Measurements from ENCODE around the gene CEP63. TPM values are rescaled to one million over a fixed set of nuclear protein-coding genes. Genes with fewer than 3 reads are reported as not detected.

Gene CEP63
- total RNA-seq, 1 donor from 2014 or later: 24.6 TPM

- TF ChIP-seq CTCF (IDR thresholded peaks at IDR 0.05): no peak
- intact Hi-C loops (cut with micrococcal nuclease): no loop called here
- H3K36me3 Mint-ChIP-seq (ENCODE audit: low read depth): no peaks in the 10 kb centered on the region
- H3K4me1 Mint-ChIP-seq: no peaks in the 10 kb centered on the region
- ATAC-seq (ENCODE audit: low read depth): no peak
- POLR2A ChIA-PET: no interaction called here
- no peaks in the 10 kb centered on the region for H3K9me3 Mint-ChIP-seq
- H3K27me3 Mint-ChIP-seq: peaks cover 3% of the 10 kb centered on the region
- DNase-seq: no peak
- no peak overlapping the region for H3K4me3 Mint-ChIP-seq
- no peak overlapping the region for H3K27ac Mint-ChIP-seq
- CTCF ChIA-PET: no interaction called here
Observed at GRCh38 chr3:134608023-134608770, 122.3 kb downstream of the CEP63 start.

- Mint-ChIP-seq H3K27ac (no peak overlapping the region), H3K9me3 (no peaks in the 10 kb centered on the region), H3K4me1 (no peaks in the 10 kb centered on the region), H3K27me3 (peaks cover 3% of the 10 kb centered on the region), H3K4me3 (no peak overlapping the region), H3K36me3 (ENCODE audit: low read depth) (no peaks in the 10 kb centered on the region)
- intact Hi-C loops (cut with micrococcal nuclease): no loop called here
- ChIA-PET POLR2A (no interaction called here), CTCF (no interaction called here)
- DNase-seq: no peak
- TF ChIP-seq CTCF (IDR thresholded peaks at IDR 0.05): no peak
- ATAC-seq (ENCODE audit: low read depth): no peak
Observed at GRCh38 chr3:134608771-134609435, 123.0 kb downstream of the CEP63 start.

GRCh38 chr3:134609821-134610431 is 124.1 kb downstream of the CEP63 start:
- intact Hi-C loops (cut with micrococcal nuclease): no loop called here
- no peaks in the 10 kb centered on the region for H3K9me3 Mint-ChIP-seq
- no peak for TF ChIP-seq CTCF (IDR thresholded peaks at IDR 0.05)
- ATAC-seq (ENCODE audit: low read depth) (no peak), DNase-seq (no peak)
- no peak overlapping the region for H3K4me3 Mint-ChIP-seq
- no peaks in the 10 kb centered on the region for H3K4me1 Mint-ChIP-seq
- no peaks in the 10 kb centered on the region for H3K36me3 Mint-ChIP-seq (ENCODE audit: low read depth)
- H3K27ac Mint-ChIP-seq: no peak overlapping the region
- ChIA-PET CTCF (no interaction called here), POLR2A (no interaction called here)
- H3K27me3 Mint-ChIP-seq: peaks cover 3% of the 10 kb centered on the region

GRCh38 chr3:134610432-134611385 is 124.9 kb downstream of the CEP63 start:
- DNase-seq (no peak), ATAC-seq (ENCODE audit: low read depth) (no peak)
- Mint-ChIP-seq H3K9me3 (no peaks in the 10 kb centered on the region), H3K4me3 (no peak overlapping the region), H3K27me3 (peaks cover 3% of the 10 kb centered on the region), H3K4me1 (no peaks in the 10 kb centered on the region), H3K27ac (no peak overlapping the region), H3K36me3 (ENCODE audit: low read depth) (no peaks in the 10 kb centered on the region)
- no peak for TF ChIP-seq CTCF (IDR thresholded peaks at IDR 0.05)
- intact Hi-C loops (cut with micrococcal nuclease): no loop called here
- ChIA-PET POLR2A (no interaction called here), CTCF (no interaction called here)

Measured in activated B cell treated with CpG ODN at 0.5 μM for 24 hours (primary cell).